AG09319 (cell line): ENCODE measurements around the gene CNKSR1.

ENCODE experiments used
- DNase-seq: peaks from one replicate; pipeline ENCODE4 v3.0.0-alpha.2; 2010; ENCODE audit warnings: low read depth; ENCODE audit errors: extremely low read depth
- CTCF ChIP-seq: IDR thresholded peaks from 2 replicates; pipeline ENCODE4 v1.5.1; 2011; ENCODE audit warnings: low read depth, mild to moderate bottlenecking, inconsistent platforms, low read length, moderate library complexity

CNKSR1 gene

GRCh38 chr1:26161415-26162219 lies 15.7 kb upstream of the CNKSR1 start:
- no peak; the same call in 1 of the 2 replicates for TF ChIP-seq CTCF

GRCh38 chr1:26162220-26162709 lies 15.0 kb upstream of the CNKSR1 start:
- no peak for TF ChIP-seq CTCF
- no peak for DNase-seq

More at GRCh38 chr1:26161415-26162219, 15.7 kb upstream of the CNKSR1 start:
- DNase-seq, result no peak

- no peak for DNase-seq
- no peak for TF ChIP-seq CTCF
Observed at GRCh38 chr1:26163684-26164035, 13.6 kb upstream of the CNKSR1 start.

GRCh38 chr1:26164036-26164860 lies 13.0 kb upstream of the CNKSR1 start:
- peak; percentile 34 for TF ChIP-seq CTCF
- DNase-seq, result no peak

- TF ChIP-seq CTCF, result no peak
- no peak for DNase-seq
Observed at GRCh38 chr1:26164861-26165842, 12.1 kb upstream of the CNKSR1 start.

- no peak for DNase-seq
- TF ChIP-seq CTCF, result no peak
Observed at GRCh38 chr1:26166719-26167281, 10.5 kb upstream of the CNKSR1 start.
